Activated CD8-positive, alpha-beta T cell treated with anti-CD3 and anti-CD28 coated beads for 36 hours (primary cell): ENCODE data around the gene LRBA. TPM values are rescaled to one million over a fixed set of nuclear protein-coding genes. Genes with fewer than 3 reads are reported as not detected.

Source experiments
- ATAC-seq: fragments of 200-7000 bp; cut with Tn5 transposase; one replicate; pipeline ENCODE4 v1.10.0; 2021; ENCODE audit warnings: mild to moderate bottlenecking, moderate library complexity
- CTCF ChIA-PET: fragments of 350-600 bp; sonication (Branson Sonifier 250); formaldehyde crosslinking; loops from one replicate; lab custom pipeline; 2021; ENCODE audit warnings: antibody characterized with exemption; lab: Charles Lee
- POLR2A ChIA-PET: fragments of 350-600 bp; sonication (Branson Sonifier 250); formaldehyde crosslinking; loops from one replicate; lab custom pipeline; 2021; ENCODE audit warnings: antibody characterized with exemption; lab: Charles Lee
- DNase-seq: peaks from one replicate; pipeline ENCODE4 v3.0.0-alpha.2; 2020
- H3K27ac Mint-ChIP-seq: one replicate; pipeline ENCODE4 v1.8.0; 2021; ENCODE audit warnings: mild to moderate bottlenecking, mixed read lengths
- H3K27me3 Mint-ChIP-seq: one replicate; pipeline ENCODE4 v1.8.0; 2021; ENCODE audit warnings: mixed read lengths
- H3K36me3 Mint-ChIP-seq: one replicate; pipeline ENCODE4 v1.8.0; 2021; ENCODE audit warnings: low read depth, mixed read lengths
- H3K4me1 Mint-ChIP-seq: one replicate; pipeline ENCODE4 v1.8.0; 2021; ENCODE audit warnings: low read depth, mixed read lengths
- H3K4me3 Mint-ChIP-seq: one replicate; pipeline ENCODE4 v1.8.0; 2021; ENCODE audit warnings: mild to moderate bottlenecking, moderate library complexity, mixed read lengths
- H3K9me3 Mint-ChIP-seq: one replicate; pipeline ENCODE4 v1.8.0; 2021; ENCODE audit warnings: mixed read lengths
- intact Hi-C: fragments of 100-400 bp; cut with micrococcal nuclease; formaldehyde crosslinking; loops from one replicate; pipeline ENCODE4 v1.10.0; 2022
- total RNA-seq, 2 experiments: library from RNA; stranded (reverse); gene quantifications; one replicate each; pipeline ENCODE4 v1.2.3, GENCODE V29; 2021
- TF ChIP-seq, protein P1 (sequence below): fragments of 200-600 bp; IDR thresholded peaks from one replicate; pipeline ENCODE4 v1.8.0; 2022; ENCODE audit warnings: antibody characterized with exemption, mild to moderate bottlenecking

LRBA gene
- total RNA-seq, 2 experiments from 2014 or later, result 48.1 to 52.5 TPM

DNA sequence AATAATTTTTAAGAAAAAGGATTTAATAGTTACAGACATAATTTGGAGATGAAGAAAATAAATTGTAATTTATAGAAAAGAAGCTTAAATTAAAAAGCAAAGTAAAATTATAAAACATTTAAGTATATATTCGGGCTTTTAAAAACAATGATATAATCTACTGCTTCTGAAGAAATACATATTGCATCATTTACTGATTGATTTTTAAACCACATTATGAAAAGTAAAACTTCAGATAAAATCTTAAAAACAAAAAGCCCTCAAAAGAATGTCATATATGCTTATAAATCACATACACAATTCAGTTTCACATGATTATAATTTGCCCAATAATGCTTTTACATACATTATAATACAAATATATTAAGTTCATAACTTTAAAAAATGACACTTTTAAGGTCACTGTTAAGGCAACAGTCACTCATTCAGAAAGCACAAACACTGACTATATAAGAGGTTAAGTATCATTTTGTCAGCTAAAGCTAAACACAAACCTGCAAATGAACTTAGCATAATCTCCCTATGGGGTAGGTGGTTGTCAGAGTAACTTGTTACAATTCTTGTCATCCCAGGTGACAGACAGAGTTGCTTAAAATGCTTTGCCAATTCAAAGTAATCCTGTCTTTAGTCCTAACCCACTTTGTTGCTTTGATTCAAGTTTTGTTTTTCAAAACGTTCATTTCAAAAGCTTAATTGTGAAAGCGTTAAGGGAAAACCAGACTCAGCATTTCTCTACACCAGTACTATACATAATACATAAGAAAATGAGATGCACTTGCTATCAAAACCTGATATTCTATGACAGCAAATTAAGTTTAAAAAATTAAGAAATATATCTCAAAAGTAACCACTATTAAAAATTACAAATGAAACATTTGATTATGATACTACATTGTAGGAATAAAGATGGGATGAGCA, 523.7 kb downstream of the LRBA start:
- Mint-ChIP-seq H3K27me3 (no peaks in the 10 kb centered on the region), H3K4me1 (no peaks in the 10 kb centered on the region), H3K9me3 (no peaks in the 10 kb centered on the region), H3K27ac (no peak overlapping the region), H3K36me3 (peaks cover 11% of the 10 kb centered on the region), H3K4me3 (no peak overlapping the region)
- ChIA-PET POLR2A (no interaction called here), CTCF (no interaction called here)
- TF ChIP-seq, protein P1, sequence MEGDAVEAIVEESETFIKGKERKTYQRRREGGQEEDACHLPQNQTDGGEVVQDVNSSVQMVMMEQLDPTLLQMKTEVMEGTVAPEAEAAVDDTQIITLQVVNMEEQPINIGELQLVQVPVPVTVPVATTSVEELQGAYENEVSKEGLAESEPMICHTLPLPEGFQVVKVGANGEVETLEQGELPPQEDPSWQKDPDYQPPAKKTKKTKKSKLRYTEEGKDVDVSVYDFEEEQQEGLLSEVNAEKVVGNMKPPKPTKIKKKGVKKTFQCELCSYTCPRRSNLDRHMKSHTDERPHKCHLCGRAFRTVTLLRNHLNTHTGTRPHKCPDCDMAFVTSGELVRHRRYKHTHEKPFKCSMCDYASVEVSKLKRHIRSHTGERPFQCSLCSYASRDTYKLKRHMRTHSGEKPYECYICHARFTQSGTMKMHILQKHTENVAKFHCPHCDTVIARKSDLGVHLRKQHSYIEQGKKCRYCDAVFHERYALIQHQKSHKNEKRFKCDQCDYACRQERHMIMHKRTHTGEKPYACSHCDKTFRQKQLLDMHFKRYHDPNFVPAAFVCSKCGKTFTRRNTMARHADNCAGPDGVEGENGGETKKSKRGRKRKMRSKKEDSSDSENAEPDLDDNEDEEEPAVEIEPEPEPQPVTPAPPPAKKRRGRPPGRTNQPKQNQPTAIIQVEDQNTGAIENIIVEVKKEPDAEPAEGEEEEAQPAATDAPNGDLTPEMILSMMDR, result no peak
- intact Hi-C loops, result no loop called here
- ATAC-seq (no peak), DNase-seq (no peak)

DNA sequence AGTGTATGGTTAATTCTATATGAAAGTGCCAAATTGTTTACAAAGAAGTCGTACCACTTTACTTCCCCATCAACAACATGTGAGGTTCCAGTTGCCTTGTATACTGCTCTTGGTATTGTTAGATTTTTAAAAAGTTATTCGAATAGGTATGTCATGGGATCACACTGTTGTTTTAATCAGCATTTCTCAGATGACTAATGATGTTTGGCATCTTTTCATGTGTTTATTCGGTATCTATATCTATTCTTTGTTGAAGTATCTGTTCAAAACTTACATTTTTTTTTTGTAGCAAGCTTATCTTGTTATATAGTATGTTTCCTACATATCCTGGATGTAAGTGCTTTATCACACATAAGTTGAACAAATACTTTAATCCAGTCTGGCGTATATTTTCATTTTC, 532.5 kb downstream of the LRBA start:
- Mint-ChIP-seq H3K27ac (no peak overlapping the region), H3K27me3 (no peaks in the 10 kb centered on the region), H3K9me3 (no peaks in the 10 kb centered on the region), H3K36me3 (peaks cover 25% of the 10 kb centered on the region), H3K4me1 (no peaks in the 10 kb centered on the region), H3K4me3 (no peak overlapping the region)
- DNase-seq, result no peak
- no peak for ATAC-seq
- POLR2A ChIA-PET, result no interaction called here
- TF ChIP-seq, protein P1, result no peak
- CTCF ChIA-PET, result no interaction called here
- intact Hi-C loops, result no loop called here

DNA sequence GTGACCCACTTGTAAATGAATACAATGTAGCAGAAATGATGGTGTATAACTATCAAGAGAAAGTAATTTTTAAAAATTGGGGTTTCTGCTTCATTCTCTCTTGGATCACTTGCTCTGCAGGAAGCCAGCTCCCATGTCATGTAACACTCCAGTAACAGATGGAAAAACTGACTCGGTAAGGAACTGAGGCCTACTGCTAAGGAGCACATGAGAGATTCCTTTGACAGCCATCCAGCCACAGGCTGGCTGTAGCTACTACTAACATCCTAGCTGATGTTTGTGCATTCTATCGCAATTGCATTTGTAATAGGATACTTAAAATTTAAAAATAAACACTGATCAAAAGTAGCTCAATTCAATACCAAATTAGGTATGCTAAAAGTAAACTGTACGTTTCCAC, 535.4 kb downstream of the LRBA start:
- Mint-ChIP-seq H3K36me3 (peaks cover 29% of the 10 kb centered on the region), H3K27me3 (no peaks in the 10 kb centered on the region), H3K4me3 (no peak overlapping the region), H3K27ac (no peak overlapping the region), H3K4me1 (no peaks in the 10 kb centered on the region), H3K9me3 (no peaks in the 10 kb centered on the region)
- DNase-seq (no peak), ATAC-seq (no peak)
- TF ChIP-seq, protein P1, result no peak
- intact Hi-C loops, result no loop called here
- CTCF ChIA-PET, result interaction anchor here (1.1 kb wide), 1 partner anchor 29 kb away, joined by 3 read pairs; no protein-coding TSS in a partner anchor
- POLR2A ChIA-PET, result no interaction called here

DNA sequence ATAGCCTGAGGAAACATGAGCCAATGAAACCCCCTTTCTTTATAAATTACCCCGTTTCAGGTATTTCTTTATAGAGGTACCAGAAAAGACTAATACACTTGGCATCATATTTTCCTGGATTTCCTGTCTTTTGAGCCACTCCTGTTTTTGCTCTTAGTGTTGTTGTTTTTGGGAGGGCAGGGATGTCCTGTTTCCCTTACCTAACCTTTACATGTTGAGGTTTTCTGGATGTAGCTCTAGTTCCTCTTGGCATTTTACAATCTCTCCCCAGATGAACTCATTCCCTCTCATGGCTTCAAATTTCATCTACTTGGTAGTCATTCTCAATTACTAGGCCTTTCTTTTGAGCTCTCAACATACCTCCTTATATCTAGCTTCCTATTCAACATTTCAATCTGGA, 537.2 kb downstream of the LRBA start:
- no peaks in the 10 kb centered on the region for H3K4me1 Mint-ChIP-seq
- no peak for ATAC-seq
- intact Hi-C loops, result no loop called here
- H3K9me3 Mint-ChIP-seq, result no peaks in the 10 kb centered on the region
- TF ChIP-seq, protein P1, result no peak
- POLR2A ChIA-PET, result no interaction called here
- H3K36me3 Mint-ChIP-seq, result peaks cover 29% of the 10 kb centered on the region
- H3K27ac Mint-ChIP-seq, result no peak overlapping the region
- H3K4me3 Mint-ChIP-seq, result no peak overlapping the region
- CTCF ChIA-PET, result no interaction called here
- DNase-seq, result no peak
- H3K27me3 Mint-ChIP-seq, result no peaks in the 10 kb centered on the region

DNA sequence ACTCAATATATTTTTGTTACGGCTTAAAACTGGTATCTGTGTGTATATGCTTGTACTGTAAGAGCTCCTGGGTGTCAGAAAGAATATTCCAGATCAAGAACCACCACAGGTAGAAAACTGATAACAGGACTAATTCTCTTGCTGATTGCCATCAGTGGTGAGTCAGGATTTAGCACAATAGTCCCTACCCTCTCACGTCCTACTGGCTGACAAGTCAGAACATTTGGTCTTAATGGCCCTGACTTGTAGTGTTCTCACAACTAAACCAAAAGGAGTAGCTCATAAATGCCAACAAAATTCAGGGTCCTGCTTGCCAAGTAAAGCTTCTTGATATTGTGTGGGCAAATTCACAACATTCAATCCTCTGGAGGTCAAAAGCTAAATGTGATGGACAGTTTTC, 538.3 kb downstream of the LRBA start:
- H3K4me1 Mint-ChIP-seq, result no peaks in the 10 kb centered on the region
- DNase-seq (no peak), ATAC-seq (no peak)
- H3K9me3 Mint-ChIP-seq, result no peaks in the 10 kb centered on the region
- TF ChIP-seq, protein P1, result no peak
- H3K4me3 Mint-ChIP-seq, result no peak overlapping the region
- no peaks in the 10 kb centered on the region for H3K27me3 Mint-ChIP-seq
- CTCF ChIA-PET, result no interaction called here
- no peak overlapping the region for H3K27ac Mint-ChIP-seq
- peaks cover 29% of the 10 kb centered on the region for H3K36me3 Mint-ChIP-seq
- intact Hi-C loops, result no loop called here
- POLR2A ChIA-PET, result no interaction called here
